Right atrium auricular region (tissue), 2 donors: ENCODE results near the gene LINC01488. TPM values are rescaled to one million over a fixed set of nuclear protein-coding genes. Genes with fewer than 3 reads are reported as not detected.

Source experiments
- DNase-seq: peaks from one replicate; pipeline ENCODE4 v3.0.0-alpha.2; 2019; ENCODE audit warnings: low spot score
- H3K27ac ChIP-seq, 2 donors: fragments of 200-600 bp; sonication (generic); 1 replicate in 1 of 2; 2 replicates in 1 of 2; pipeline ENCODE4 v1.5.1; 2016 to 2019
- H3K27me3 ChIP-seq, 2 donors: fragments of 200-600 bp; sonication (generic); one replicate each; pipeline versions ENCODE4 v1.5.1 to v1.6.0; 2017 to 2019
- H3K36me3 ChIP-seq: fragments of 200-600 bp; sonication (generic); one replicate; pipeline ENCODE4 v1.5.1; 2016
- H3K4me1 ChIP-seq, 2 donors: fragments of 200-600 bp; sonication (generic); one replicate each; pipeline versions ENCODE4 v1.5.1 to v1.6.0; 2017 to 2019
- H3K4me3 ChIP-seq, 2 donors: fragments of 200-600 bp; sonication (generic); 1 replicate in 1 of 2; 2 replicates in 1 of 2; pipeline ENCODE4 v1.5.1; 2017 to 2019; ENCODE audit warnings: mild to moderate bottlenecking in 1 of 2, moderate library complexity in 1 of 2
- H3K9me3 ChIP-seq, 2 donors: fragments of 200-600 bp; sonication (generic); one replicate each; pipeline ENCODE4 v1.5.1; 2019
- total RNA-seq, 2 donors: library from RNA; depleted of rRNA; stranded (reverse); fragments of >200 nt; gene quantifications; one replicate each; pipeline ENCODE4 v1.1.0, GENCODE V29; 2016
- TF ChIP-seq, protein P1 (sequence below), 2 donors: fragments of 200-600 bp; sonication (generic); IDR thresholded peaks; one replicate each; pipeline ENCODE4 v1.5.1; 2019; ENCODE audit warnings: antibody characterized with exemption in 2 of 2

Gene LINC01488
- total RNA-seq, 2 donors from 2014 or later: not detected

DNA sequence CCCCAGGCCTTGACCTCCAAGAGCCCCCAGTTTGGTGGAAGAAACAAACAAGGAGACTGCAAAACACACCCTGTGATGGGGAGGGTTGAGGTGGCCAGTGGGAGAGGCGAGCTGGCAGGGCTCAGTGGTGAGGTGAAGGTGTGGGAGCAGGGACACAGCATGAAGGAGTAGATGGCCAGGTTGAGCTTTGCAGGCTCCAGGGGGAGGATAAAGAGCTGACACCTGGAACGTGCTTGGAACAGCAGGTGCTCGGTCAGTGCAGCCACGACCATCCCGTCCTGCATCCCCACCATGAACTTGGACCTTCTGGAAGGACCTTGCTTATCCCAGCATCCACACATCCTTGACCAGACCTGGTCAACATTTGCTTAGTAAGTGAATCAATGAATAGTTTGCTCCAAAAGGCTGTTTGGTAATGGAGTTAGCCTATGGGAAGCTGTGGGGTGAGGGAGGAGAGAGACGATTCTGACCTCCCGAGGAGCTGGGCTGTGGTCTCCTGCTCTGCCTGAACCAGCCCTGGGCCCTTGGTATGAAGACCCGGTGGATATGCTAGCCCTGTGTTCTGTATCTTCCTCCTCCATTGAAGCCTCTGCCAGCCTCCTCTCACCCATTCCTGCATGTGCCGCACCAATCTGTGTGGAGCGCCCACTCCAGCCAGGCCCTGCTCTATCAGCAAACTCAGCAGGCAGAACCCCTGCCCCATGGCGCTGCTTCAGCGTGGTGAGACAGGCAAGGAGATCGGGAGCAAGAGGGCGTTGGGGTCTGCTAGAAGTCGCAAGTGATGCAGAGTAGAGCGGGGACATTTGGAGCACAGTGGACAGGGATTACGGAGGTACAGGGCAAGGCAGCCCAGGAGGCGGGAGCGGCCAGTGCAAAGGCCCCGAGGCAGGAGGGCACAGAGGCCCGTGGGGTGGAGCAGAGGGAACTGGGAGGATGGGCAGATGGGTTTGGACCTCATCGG, 9.9 kb downstream of the LINC01488 start:
- H3K36me3 ChIP-seq: no peaks in the 10 kb centered on the region
- H3K27ac ChIP-seq: no peak overlapping the region
- TF ChIP-seq, protein P1, sequence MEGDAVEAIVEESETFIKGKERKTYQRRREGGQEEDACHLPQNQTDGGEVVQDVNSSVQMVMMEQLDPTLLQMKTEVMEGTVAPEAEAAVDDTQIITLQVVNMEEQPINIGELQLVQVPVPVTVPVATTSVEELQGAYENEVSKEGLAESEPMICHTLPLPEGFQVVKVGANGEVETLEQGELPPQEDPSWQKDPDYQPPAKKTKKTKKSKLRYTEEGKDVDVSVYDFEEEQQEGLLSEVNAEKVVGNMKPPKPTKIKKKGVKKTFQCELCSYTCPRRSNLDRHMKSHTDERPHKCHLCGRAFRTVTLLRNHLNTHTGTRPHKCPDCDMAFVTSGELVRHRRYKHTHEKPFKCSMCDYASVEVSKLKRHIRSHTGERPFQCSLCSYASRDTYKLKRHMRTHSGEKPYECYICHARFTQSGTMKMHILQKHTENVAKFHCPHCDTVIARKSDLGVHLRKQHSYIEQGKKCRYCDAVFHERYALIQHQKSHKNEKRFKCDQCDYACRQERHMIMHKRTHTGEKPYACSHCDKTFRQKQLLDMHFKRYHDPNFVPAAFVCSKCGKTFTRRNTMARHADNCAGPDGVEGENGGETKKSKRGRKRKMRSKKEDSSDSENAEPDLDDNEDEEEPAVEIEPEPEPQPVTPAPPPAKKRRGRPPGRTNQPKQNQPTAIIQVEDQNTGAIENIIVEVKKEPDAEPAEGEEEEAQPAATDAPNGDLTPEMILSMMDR (IDR thresholded peaks at IDR 0.05): no peak
- H3K9me3 ChIP-seq: no peaks in the 10 kb centered on the region
- no peak for DNase-seq
- H3K4me1 ChIP-seq: peaks cover 0 to 48% of the 10 kb centered on the region in 2 donors
- H3K27me3 ChIP-seq: no peaks in the 10 kb centered on the region
- no peak overlapping the region for H3K4me3 ChIP-seq

DNA sequence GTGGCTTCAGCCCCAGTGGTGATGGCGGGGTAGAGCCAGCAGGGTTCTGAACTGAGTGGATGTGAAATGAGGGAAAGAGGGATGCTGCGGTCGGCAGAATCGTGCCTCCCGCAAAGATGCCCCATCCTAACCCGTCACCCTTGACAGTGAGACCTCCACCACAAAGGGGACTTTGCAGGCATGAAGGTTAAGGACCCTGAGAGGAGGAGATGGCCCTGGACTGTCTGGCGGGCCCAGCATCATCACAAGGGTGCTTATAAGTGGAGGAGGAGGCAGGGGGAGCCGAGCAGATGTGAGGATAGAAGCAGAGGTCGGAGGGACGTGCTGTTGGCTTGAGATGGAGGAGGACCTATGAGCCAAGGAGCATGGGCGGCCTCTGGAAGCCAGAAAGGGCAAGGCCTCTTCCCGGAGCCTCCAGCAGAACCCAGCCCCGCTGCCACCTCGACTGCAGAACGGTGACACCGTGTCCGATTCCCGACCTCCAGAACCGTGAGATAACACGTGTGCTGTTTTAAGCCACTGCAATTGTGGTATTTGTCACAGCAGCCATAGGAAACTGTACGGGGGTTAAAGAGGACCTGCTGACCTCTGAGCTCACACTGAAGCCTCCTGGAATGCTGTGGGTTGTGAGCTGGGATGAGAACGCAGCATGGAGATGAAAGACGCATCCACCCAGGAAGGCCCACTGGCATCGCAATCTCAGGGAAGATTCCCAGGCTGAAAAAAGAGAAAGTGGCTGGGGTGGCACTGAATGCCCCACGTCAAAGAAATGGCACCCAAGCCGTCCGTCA, 10.9 kb downstream of the LINC01488 start:
- Histone ChIP-seq H3K9me3 (no peaks in the 10 kb centered on the region), H3K27me3 (no peaks in the 10 kb centered on the region), H3K4me3 (no peak overlapping the region), H3K36me3 (no peaks in the 10 kb centered on the region), H3K27ac (no peak overlapping the region), H3K4me1 (peaks cover 0 to 49% of the 10 kb centered on the region in 2 donors)
- DNase-seq: no peak
- TF ChIP-seq, protein P1 (IDR thresholded peaks at IDR 0.05): no peak

DNA sequence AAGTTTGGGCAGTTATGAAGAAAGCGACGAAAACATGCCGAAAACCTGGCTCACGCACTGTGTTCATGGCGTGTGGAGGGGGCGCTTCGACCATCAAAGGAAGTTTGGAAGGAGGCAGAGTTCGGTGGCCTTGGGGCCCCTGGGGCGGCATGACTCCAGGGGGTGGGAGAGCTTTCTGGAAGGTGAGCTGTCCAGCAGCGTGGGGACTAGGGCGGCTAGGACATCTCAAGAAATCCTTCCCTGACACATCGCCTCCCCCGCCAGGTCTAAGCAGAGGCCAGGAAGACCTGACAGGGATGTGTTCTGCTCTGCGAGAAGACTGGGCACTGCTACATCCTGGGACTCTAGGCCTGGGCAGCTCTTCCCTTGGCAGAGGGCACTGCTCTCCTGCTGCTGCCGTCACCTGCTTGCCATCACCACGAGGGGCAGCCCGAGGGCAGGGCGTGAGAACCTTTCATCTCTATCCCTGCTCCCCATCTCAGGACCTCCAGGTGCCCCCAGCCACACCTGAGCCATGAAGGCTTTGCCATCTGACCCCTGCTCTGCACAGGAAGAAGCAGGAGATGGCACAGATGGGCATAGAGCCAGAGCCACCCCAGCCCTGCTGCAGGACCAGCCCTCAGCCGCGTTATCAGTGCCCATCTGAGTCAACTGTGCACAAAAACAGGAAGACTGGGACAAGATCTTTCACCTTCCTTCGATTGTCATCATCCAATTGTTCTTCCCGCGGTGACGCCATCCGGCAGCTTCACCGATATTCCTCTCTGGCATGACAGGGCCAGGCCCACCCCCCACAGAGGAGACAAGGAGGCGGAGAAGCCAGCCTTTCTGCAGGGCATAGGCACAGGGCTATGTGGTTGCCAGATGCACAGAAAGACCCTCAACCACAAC, 12.7 kb downstream of the LINC01488 start:
- no peak for DNase-seq
- Histone ChIP-seq H3K36me3 (no peaks in the 10 kb centered on the region), H3K4me3 (no peak overlapping the region), H3K9me3 (no peaks in the 10 kb centered on the region), H3K4me1 (peaks cover 0 to 55% of the 10 kb centered on the region in 2 donors), H3K27ac (no peak overlapping the region), H3K27me3 (no peaks in the 10 kb centered on the region)
- TF ChIP-seq, protein P1 (IDR thresholded peaks at IDR 0.05): no peak

DNA sequence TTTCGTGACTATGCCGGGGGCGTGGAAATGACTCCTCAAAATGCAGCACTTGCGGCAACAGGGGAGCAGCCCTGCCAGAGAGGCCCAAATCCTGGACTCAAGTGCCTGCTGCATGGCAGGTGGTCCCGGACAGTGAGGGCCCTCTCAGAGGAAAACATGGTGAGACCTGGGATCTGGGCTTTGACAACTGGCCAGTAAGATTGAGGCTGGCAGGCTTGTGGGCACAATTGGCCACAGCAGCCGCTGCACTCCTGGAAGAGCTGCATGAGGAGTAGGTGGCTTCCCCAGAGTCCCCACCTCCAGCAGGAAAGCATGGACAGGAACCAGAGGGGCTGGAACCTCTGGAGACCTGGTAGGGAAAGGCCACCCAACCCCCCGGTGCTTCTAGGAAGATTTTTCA, 13.4 kb downstream of the LINC01488 start:
- TF ChIP-seq, protein P1 (IDR thresholded peaks at IDR 0.05): no peak
- DNase-seq: no peak
- no peak overlapping the region for H3K4me3 ChIP-seq
- no peaks in the 10 kb centered on the region for H3K9me3 ChIP-seq
- H3K4me1 ChIP-seq: peaks cover 0 to 48% of the 10 kb centered on the region in 2 donors
- H3K36me3 ChIP-seq: no peaks in the 10 kb centered on the region
- no peak overlapping the region for H3K27ac ChIP-seq
- no peaks in the 10 kb centered on the region for H3K27me3 ChIP-seq

DNA sequence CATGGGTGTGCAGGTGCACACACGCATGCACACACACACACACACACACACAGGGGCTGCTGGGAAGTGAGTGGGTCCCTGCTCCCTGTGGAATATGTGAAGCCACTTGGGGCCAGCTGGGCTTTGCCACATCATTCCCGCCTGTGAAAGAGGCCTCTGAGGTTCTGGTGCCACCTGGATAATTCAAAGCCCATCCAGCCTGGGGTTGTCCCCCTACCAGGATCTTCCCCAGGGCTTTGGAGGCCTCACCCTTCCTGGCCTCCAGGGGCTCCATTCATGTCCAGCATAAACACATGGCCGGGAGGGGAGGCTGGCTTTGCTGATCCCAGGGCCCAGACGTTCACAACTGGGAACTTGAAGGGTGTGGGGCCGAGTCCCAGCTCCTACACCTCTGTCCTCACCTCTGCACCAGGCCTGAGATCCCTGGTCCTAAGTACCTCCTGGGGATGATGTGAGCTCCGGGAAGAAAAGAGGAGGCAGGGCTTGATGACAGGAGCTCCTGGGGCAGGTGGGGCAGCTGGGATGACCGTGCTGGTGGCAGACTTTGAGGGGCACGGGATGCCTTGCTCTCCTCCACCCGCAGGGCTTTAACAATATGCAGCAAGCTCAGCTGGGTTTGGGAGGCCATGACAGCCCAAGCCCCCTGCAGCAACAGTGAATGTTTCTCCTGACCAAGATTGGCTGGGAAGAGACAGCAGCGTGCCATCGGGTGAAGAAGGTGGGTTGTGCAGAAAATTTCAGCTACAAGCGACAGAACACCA, 14.2 kb downstream of the LINC01488 start:
- Histone ChIP-seq H3K36me3 (no peaks in the 10 kb centered on the region), H3K4me1 (peaks cover 0 to 44% of the 10 kb centered on the region in 2 donors)

More for the DNA sequence above, 14.2 kb downstream of the LINC01488 start:
- DNase-seq: no peak
- Histone ChIP-seq H3K27ac (no peak overlapping the region), H3K4me3 (no peak overlapping the region), H3K27me3 (no peaks in the 10 kb centered on the region), H3K9me3 (no peaks in the 10 kb centered on the region)
- TF ChIP-seq, protein P1 (IDR thresholded peaks at IDR 0.05): no peak
